Mucosa of rectum (tissue), 2 donors: ENCODE results near the gene SLC2A3.
"Not testable (repeated sequence)": the region's sequence is repeated elsewhere in the genome, so short reads cannot be mapped to it uniquely, and the experiment has no call there.

Source experiments
- H3K27ac ChIP-seq, 2 donors: one replicate each; pipeline ENCODE4 v1.7.0; 2013; ENCODE audit warnings: inconsistent platforms in 2 of 2, low read depth in 2 of 2, low read length in 2 of 2
- H3K27me3 ChIP-seq, 2 donors: one replicate each; pipeline ENCODE4 v1.7.0; 2013; ENCODE audit warnings: low read length in 2 of 2; ENCODE audit not compliant: control insufficient read depth in 2 of 2, insufficient read depth in 2 of 2
- H3K36me3 ChIP-seq, 2 donors: one replicate each; pipeline ENCODE4 v1.7.0; 2013; ENCODE audit warnings: low read length in 2 of 2; ENCODE audit not compliant: control insufficient read depth in 2 of 2, insufficient read depth in 2 of 2
- H3K4me1 ChIP-seq, 2 donors: one replicate each; pipeline ENCODE4 v1.7.0; 2013; ENCODE audit warnings: low read length in 2 of 2, mild to moderate bottlenecking in 1 of 2; ENCODE audit not compliant: control insufficient read depth in 2 of 2, insufficient read depth in 2 of 2
- H3K4me3 ChIP-seq, 2 donors: one replicate each; pipeline ENCODE4 v1.7.0; 2013; ENCODE audit warnings: low read length in 2 of 2
- H3K9ac ChIP-seq, 2 donors: one replicate each; pipeline ENCODE4 v1.7.0; 2013; ENCODE audit warnings: low read length in 2 of 2, low read depth in 1 of 2, mild to moderate bottlenecking in 1 of 2
- H3K9me3 ChIP-seq, 2 donors: one replicate each; pipeline ENCODE4 v1.7.0; 2013; ENCODE audit warnings: low read length in 2 of 2; ENCODE audit not compliant: control insufficient read depth in 2 of 2
- donor health status: healthy.
- donor health status: Normal muscosa, but diverticular disease.

The SLC2A3 gene

DNA sequence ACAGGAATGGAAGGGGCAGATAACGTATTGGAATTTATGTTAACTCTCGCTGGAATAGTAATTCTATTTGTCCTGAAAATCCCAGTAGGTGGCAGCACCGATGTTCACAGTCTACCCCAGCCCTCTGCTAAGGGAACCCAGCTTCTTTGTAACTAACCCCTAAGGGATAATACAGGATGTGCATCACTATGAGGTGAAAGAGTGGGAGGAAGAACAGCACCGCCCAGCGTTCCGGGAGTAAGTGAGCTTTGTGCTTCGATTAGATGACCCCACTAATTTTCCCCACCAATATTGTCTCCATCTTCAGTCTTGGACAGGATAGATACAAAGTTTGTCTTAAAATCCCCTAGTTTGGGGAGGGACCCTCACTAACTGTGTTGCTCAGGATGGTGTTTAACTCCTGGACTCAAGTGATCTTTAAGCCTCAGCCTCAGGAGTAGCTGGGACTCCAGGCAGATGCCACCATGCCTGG lies 2.7 kb downstream of the SLC2A3 start:
- no peaks in the 10 kb centered on the region for H3K9me3 ChIP-seq
- H3K36me3 ChIP-seq: peaks cover 0 to 5% of the 10 kb centered on the region in 2 donors
- H3K9ac ChIP-seq: peak overlapping the region; percentile 16 to 32
- H3K27ac ChIP-seq: peak overlapping the region; percentile 43 to 49
- H3K27me3 ChIP-seq: no peaks in the 10 kb centered on the region
- peak overlapping the region in 1 of 2 donors; percentile 75 for H3K4me3 ChIP-seq
- H3K4me1 ChIP-seq: peaks cover 5 to 6% of the 10 kb centered on the region in 2 donors

DNA sequence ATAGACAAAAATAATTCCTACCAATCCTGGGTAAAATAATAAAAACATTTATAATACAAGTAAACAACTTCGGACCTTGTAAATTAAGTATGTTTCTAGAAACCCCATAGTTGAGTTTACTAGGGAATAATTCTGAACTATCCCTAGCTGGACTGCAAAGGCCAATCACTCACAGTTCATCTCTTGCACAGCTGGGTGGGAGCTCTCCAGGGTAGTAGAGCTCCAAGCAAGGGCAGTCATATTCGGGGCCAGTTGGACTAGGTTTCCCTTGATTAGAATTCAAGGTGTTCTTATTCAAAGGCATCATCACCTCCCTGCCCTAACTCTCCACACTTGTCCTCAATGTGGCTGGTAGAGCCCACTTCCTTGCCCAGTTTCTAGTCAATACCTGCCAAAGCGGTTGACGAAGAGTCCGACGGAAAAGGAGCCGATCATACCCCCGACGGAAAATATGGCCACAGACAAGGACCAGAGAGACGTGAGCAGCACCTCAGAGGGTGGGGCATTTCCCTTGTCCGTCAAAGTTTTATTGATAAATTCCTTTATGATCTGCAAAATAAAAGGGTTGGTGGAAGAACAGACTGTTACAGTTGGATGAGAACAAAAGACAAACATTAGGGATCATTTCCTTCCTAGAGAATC lies 3.3 kb downstream of the SLC2A3 start:
- H3K4me1 ChIP-seq, H3K36me3 ChIP-seq, H3K27me3 ChIP-seq, H3K9me3 ChIP-seq, H3K9ac ChIP-seq, H3K27ac ChIP-seq: not testable (repeated sequence)
- H3K4me3 ChIP-seq: peak overlapping the region in 1 of 2 donors; percentile 75

DNA sequence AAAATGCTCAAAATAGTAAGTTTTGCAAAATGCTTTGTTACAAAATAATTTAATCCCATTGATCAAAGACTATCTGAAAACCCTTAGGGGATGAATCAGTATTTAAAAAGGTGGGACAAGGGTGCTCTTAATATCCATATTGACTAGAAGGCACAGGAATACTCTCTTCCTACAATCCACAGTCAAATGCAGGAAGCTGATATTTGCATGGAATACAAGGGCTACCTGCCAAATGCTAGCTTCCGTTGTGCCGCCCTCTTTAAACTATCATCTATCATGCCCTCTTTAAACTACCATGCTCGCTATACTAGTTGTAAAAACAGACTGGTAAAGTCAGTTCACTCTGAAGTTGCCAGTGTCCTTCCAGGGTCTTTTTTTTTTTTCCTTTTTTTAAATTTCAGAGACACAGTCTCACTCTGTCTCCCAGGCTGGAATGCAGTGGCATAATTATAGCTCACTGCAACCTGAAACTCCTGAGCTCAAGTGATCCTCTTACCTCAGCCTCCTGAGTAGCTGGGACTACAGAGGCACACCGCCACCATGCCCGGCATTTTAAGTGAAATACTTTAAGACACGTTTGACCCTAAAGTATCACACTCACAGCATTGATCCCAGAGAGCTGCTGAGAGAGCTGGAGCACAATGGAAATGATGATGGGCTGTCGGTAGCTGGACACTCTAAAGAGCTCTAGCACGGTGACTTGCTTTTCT lies 6.7 kb downstream of the SLC2A3 start:
- Histone ChIP-seq H3K27me3 (no peaks in the 10 kb centered on the region), H3K4me1 (peaks cover 5 to 6% of the 10 kb centered on the region in 2 donors), H3K9me3 (no peaks in the 10 kb centered on the region), H3K9ac (no peak overlapping the region), H3K27ac (no peak overlapping the region), H3K36me3 (peaks cover 3 to 12% of the 10 kb centered on the region in 2 donors), H3K4me3 (no peak overlapping the region)

DNA sequence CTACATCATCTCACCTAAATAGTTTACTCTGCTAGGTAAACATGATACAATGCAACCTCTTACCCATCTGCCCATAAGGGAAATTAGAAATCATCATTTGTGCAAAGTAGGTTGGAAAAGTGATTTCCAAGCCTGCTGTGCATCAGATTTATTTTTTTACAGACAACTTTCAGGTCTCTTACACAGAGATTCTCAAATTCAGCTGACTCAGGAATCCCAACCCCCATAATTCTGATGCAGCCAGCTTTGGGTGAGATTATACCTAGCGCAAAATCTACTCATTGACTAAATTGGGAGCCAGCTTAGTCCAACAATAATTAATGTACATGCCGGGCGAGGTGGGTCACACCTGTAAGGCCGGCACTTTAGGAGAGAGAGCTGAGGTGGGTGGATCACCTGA lies 8.5 kb downstream of the SLC2A3 start:
- H3K4me1 ChIP-seq: no peaks in the 10 kb centered on the region
- no peaks in the 10 kb centered on the region for H3K9me3 ChIP-seq
- peaks cover 3 to 18% of the 10 kb centered on the region in 2 donors for H3K36me3 ChIP-seq
- no peak overlapping the region for H3K27ac ChIP-seq
- no peaks in the 10 kb centered on the region for H3K27me3 ChIP-seq
- no peak overlapping the region for H3K4me3 ChIP-seq
- H3K9ac ChIP-seq: no peak overlapping the region

DNA sequence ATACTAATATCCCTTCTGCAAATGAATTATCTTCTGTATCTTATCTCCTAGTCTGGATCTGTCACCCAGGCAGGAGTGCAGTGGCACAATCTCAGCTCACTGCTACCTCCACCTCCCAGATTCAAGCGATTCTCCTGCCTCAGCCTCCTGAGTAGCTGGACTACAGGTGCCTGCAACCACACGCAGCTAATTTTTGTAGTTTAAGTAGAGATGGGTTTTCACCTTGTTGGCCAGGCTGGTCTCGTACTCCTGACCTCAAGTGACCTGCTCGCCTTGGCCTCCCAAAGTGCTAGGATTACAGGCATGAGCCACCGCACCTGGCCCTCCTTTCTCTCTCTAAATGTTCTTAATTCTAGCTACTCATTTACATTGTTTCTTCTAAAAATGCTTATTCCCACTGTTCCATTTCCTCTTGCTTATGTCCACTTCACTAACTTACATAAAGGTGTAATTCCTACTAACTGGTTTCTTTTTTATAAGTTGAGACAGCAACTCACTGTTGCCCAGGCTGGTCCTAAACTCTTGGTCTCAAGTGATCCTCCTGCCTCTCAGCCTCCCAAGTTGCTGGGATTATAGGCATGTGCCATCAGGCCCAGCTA lies 9.8 kb downstream of the SLC2A3 start:
- not testable (repeated sequence) for H3K4me3 ChIP-seq, H3K9me3 ChIP-seq, H3K27ac ChIP-seq, H3K4me1 ChIP-seq, H3K27me3 ChIP-seq, H3K9ac ChIP-seq
- H3K36me3 ChIP-seq: peaks cover 5 to 24% of the 10 kb centered on the region in 2 donors

DNA sequence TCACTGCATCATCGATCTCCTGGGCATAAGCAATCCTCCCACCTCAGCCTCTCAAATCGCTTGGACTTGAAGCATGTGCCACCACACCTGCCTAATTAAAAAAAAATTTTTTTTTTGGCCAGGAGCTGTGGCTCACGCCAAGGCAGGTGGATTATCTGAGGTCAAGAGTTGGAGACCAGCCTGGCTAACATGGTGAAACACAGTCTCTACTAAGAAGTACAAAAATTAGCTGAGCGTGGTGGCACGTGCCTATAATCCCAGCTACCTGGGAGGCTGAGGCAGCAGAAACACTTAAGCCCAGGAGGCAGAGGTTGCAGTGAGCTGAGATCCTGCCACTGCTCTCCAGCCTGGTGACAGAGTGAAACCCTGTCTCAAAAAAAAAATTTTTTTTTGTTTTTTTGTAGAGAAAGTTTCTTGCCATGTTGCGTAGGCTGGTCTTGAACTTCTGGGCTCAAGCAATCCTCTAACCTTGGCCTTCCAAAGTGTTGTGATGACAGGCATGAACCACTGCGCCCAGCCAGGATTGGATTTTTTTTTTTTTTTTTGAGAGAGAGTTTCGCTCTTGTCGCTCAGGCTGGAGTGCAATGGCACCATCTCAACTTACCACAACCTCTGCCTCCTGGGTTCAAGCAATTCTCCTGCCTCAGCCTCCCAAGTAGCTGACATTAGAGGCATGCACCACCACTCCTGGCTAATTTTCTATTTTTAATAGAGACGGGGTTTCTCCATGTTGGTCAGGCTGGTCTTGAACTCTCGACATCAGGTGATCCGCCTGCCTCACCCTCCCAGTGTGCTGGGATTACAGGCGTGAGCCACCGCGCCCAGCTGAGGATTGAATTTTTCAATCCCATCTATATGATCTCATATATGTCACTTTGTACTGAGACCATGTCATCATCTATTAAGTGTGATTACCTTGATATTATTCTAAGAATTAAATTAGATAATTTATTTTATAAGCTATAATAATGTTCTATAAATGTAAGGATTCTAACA lies 12.4 kb downstream of the SLC2A3 start:
- no peaks in the 10 kb centered on the region for H3K9me3 ChIP-seq
- peaks cover 5 to 20% of the 10 kb centered on the region in 2 donors for H3K36me3 ChIP-seq
- H3K9ac ChIP-seq: no peak overlapping the region
- H3K27ac ChIP-seq: no peak overlapping the region
- H3K27me3 ChIP-seq: no peaks in the 10 kb centered on the region
- H3K4me3 ChIP-seq: no peak overlapping the region
- no peaks in the 10 kb centered on the region for H3K4me1 ChIP-seq

DNA sequence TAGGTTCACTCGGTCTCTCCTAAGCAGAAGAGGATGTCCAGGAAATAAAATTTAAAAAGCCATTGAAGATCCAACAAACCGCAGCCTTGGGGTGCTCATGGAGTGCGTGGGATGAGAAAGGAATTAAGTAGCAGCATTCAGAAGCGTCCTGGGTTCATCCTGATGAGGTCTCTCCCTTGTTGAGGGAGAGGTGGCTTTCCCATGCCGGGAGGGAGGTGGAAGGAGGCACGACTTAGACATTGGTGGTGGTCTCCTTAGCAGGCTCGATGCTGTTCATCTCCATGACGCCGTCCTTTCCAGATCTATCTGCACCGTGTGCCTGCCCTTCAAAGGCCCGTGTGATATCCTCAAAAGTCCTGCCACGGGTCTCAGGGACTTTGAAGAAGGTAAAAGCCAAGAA lies 14.8 kb downstream of the SLC2A3 start:
- not testable (repeated sequence) for H3K27me3 ChIP-seq, H3K27ac ChIP-seq, H3K4me3 ChIP-seq, H3K4me1 ChIP-seq, H3K9me3 ChIP-seq, H3K9ac ChIP-seq
- peaks cover 5 to 14% of the 10 kb centered on the region in 2 donors for H3K36me3 ChIP-seq

DNA sequence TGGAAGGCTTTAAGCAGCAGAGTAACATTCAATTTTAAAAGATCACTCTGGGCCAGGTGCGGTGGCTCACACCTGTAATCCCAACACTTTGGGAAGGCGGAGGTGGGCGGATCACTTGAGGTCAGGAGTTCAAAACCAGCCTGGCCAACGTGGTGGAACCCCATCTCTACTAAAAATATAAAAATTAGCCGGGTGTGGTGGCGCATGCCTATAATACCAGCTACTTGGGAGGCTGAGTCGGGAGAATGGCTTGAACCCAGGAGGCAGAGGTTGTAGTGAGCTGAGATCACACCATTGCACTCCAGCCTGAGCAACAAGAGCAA lies 17.8 kb downstream of the SLC2A3 start:
- not testable (repeated sequence) for H3K27ac ChIP-seq, H3K4me1 ChIP-seq, H3K27me3 ChIP-seq, H3K9me3 ChIP-seq, H3K4me3 ChIP-seq, H3K9ac ChIP-seq
- peaks cover 2 to 12% of the 10 kb centered on the region in 2 donors for H3K36me3 ChIP-seq

DNA sequence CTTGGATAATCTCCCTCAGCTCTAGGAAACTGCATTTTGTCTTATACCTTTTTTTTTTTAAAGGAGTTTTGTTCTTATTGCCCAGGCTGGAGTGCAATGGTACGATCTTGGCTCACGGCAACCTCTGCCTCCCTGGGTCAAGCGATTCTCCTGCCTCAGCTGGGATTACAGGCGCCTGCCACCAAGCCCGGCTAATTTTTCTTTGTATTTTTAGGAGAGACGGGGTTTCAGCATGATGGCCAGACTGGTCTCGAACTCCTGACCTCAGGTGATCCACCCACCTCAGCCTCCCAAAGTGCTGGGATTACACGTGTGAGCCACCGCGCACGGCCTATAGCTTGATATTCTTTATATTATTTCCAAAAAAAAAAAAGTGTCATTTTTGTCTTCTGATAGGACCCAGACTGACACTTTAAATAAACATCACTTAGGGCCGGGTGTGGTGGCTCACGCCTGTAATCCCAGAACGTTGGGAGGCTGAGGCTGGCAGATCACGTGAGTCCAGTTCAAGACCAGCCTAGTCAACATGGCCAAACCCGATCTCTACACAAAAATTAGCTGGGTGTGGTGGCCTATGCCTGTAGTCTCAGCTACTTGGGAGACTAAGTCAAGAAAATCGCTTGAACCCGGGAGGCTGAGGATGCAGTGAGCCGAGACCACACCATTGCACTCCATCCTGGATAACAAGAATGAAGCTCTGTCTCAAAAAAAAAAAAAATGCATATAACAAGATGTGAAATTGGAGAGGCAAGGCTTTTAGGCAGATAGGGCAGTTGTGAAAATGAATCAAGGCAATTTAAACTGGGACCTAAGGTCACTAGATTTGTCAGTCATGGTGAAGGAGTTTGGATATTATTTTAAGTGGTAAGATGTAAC lies 18.4 kb downstream of the SLC2A3 start:
- no peak overlapping the region for H3K9ac ChIP-seq
- no peak overlapping the region for H3K4me3 ChIP-seq
- no peaks in the 10 kb centered on the region for H3K9me3 ChIP-seq
- no peaks in the 10 kb centered on the region for H3K27me3 ChIP-seq
- no peaks in the 10 kb centered on the region for H3K4me1 ChIP-seq
- H3K36me3 ChIP-seq: peaks cover 2 to 9% of the 10 kb centered on the region in 2 donors
- no peak overlapping the region for H3K27ac ChIP-seq
